GM15510 (cell line): Measurements from ENCODE around the gene KDELR1.

Source experiments
- POLR2A ChIP-seq: IDR thresholded peaks from 3 replicates; pipeline ENCODE4 v1.6.1; 2011; ENCODE audit warnings: borderline replicate concordance; ENCODE audit not compliant: insufficient read length; ENCODE audit errors: extremely low read depth

The KDELR1 gene

GRCh38 chr19:48344892-48345291, 46.5 kb downstream of the KDELR1 start:
- no peak for TF ChIP-seq POLR2A

- no peak for TF ChIP-seq POLR2A
Measured at GRCh38 chr19:48342841-48343540, 48.4 kb downstream of the KDELR1 start.

GRCh38 chr19:48342414-48342738, 49.0 kb downstream of the KDELR1 start:
- TF ChIP-seq POLR2A: no peak

GRCh38 chr19:48341515-48342413, 49.6 kb downstream of the KDELR1 start:
- no peak for TF ChIP-seq POLR2A

- TF ChIP-seq POLR2A: no peak
Measured at GRCh38 chr19:48340995-48341394, 50.4 kb downstream of the KDELR1 start.

- TF ChIP-seq POLR2A: no peak
Measured at GRCh38 chr19:48338802-48339503, 52.4 kb downstream of the KDELR1 start.

GRCh38 chr19:48338253-48338755, 53.0 kb downstream of the KDELR1 start:
- TF ChIP-seq POLR2A: no peak

GRCh38 chr19:48333467-48334384, 57.6 kb downstream of the KDELR1 start:
- peak; percentile 62 for TF ChIP-seq POLR2A

GRCh38 chr19:48332662-48333466, 58.5 kb downstream of the KDELR1 start:
- peak; percentile 74 for TF ChIP-seq POLR2A
